Gastrocnemius medialis (tissue), 4 donors: ENCODE data around the gene TBRG4.

Source experiments
- CTCF ChIP-seq, 5 experiments: fragments of 450-650 bp in 3 of 5; fragments of 200-600 bp in 2 of 5; sonication (generic) in 2 of 5; IDR thresholded peaks in 4 of 5; conservative IDR thresholded peaks in 1 of 5; 1 replicate in 4 of 5; 2 replicates in 1 of 5; pipeline ENCODE4 v1.5.1; 2016 to 2019; ENCODE audit warnings: antibody characterized with exemption in 5 of 5, mild to moderate bottlenecking in 3 of 5, moderate library complexity in 3 of 5
- POLR2A ChIP-seq, 2 donors: fragments of 450-650 bp; IDR thresholded peaks; one replicate each; pipeline ENCODE4 v1.6.1; 2017; ENCODE audit warnings: antibody characterized with exemption in 2 of 2, mild to moderate bottlenecking in 2 of 2, moderate library complexity in 2 of 2

- TF ChIP-seq CTCF (IDR thresholded peaks at IDR 0.05 in 4 of 5, conservative IDR thresholded peaks at IDR 0.05 in 1 of 5) = no peak
- no peak for TF ChIP-seq POLR2A (IDR thresholded peaks at IDR 0.05)
Observed at GRCh38 chr7:45100761-45101480, 10.6 kb downstream of the TBRG4 start.
